NT2/D1 (cell line): Measurements from ENCODE around the gene CACNA2D3.

ENCODE experiments used
- SUZ12 ChIP-seq: IDR thresholded peaks from 2 replicates; pipeline ENCODE4 v1.6.1; 2011; ENCODE audit not compliant: insufficient read length, insufficient read depth; ENCODE audit errors: extremely low read depth
- YY1 ChIP-seq: IDR thresholded peaks from 2 replicates; pipeline ENCODE4 v1.6.1; 2011; ENCODE audit not compliant: insufficient read length, insufficient read depth
- ZNF274 ChIP-seq: IDR thresholded peaks from 2 replicates; pipeline ENCODE4 v1.6.1; 2011; ENCODE audit warnings: mild to moderate bottlenecking, low read depth, low read length

GRCh38 chr3:54870423-54870822 lies 748.1 kb downstream of the CACNA2D3 start:
- no peak for TF ChIP-seq ZNF274
- TF ChIP-seq SUZ12 = no peak
- TF ChIP-seq YY1 = no peak
